Hippocampal formation (tissue), 2 donors: ENCODE data around the gene CA5A.
"Not testable (repeated sequence)": the region's sequence is repeated elsewhere in the genome, so short reads cannot be mapped to it uniquely, and the experiment has no call there.

Experiments
- DNase-seq, 2 donors: peaks; one replicate each; lab custom pipeline; 2025; lab: John Stamatoyannopoulos, UW

The CA5A gene

DNA sequence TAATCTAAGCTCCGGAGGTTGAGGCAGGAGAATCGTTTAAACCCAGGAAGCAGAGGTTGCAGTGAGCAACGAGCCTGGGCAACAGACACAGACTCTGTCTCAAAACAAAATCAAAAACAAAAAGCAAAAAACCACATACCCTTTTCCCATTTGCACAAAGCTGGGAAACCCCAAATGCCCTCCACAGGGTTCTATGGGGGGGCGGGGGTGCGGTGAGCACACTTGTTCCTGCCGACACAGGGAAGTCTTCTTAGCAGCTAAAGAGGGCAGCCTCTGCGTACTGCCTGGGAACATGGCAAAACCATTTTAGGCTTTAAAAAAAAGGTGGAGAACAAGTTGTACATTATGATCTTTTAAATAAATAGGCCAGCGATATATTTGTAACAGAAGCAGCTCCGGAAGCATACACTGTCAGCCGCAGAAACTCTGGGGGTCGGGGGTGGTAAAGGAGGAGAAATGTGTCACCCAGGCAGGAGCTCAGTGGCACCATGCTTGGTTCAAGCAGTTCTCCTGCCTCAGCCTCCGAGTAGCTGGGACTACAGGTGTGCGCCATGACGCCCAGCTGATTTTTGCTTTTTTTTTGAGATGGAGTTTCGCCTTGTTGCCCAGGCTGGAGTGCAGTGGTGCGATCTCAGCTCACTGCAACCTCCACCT is 70.3 kb downstream of the CA5A start:
- DNase-seq = not testable (repeated sequence)

DNA sequence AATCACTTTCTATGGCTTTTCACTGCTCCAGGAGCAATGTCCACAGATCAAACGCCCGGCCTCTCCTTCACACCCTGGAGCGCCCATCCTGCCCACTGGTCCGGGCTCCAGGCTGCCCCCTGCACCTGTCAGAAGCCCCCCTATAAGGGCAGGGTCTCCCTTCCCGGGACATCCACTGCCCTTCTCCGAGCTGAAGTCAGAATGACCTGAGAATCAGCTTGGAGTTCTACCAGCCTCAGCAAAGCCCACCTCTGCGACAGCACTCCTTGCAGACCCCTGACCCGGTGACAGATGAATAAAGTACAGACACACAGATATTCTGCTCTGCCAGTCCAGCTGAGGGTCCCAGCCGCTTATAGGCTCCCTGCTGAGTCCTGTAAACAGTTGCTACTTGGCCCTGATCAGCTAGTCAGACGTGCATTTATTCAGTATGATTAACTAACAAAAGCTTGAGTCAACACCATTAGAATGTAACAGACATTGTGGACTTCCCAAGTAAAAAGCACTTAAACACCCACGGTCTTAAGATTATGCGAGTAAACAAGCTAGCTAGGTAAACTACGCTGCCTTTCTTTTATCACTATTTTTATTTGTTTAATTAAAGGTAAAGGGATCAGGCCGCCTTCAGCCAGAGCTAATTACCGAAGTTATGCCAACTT is 71.9 kb downstream of the CA5A start:
- no peak for DNase-seq

DNA sequence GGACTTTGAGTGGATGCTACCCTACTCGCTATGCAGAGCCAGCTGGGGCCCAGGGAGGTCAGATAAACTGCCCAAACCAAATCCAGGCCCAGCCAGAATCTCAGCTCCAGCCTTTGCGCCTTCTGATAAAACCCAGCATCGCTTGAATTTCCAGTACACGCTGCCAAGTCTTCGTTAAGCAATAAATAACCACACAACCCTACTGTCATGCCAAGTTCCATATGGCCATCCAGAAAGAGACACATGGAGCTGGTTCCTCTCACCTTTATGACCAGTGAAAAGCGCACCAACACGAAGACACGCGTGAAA is 73.0 kb downstream of the CA5A start:
- DNase-seq = not testable (repeated sequence)

DNA sequence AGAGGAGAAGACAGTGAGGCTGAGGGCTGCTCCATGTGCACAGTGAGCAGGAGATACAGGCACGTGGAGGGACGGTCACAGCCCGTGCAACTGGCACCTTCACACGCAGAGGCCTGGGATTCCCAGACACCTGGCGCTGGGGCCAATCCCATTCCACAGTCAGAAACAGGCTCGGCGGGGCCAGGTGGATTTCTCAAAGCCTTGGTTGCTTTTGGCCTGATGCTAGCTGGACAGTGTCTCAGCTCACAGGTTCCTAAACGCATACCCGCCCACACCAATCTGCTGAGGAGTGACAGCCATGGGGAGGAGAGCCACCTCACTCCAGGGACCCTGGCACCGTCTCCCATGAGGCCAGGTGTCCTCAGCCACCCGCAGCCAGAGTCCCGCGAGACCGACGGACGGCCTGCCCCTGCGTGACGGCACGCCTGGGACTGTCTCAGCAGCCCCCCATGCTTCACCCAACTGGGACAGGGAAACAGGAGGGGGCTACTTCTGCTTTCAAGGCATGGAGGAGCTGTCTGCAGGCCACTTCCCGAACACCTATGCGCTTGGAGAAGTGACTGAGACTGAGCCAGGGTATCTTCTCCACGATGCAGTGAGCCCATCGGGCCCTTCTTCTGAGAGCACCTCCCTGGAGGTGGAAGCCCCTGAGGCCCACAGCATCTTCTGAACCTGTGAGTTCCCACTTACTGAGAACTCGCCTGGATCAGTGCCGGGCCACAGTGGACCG is 73.6 kb downstream of the CA5A start:
- not testable (repeated sequence) for DNase-seq

DNA sequence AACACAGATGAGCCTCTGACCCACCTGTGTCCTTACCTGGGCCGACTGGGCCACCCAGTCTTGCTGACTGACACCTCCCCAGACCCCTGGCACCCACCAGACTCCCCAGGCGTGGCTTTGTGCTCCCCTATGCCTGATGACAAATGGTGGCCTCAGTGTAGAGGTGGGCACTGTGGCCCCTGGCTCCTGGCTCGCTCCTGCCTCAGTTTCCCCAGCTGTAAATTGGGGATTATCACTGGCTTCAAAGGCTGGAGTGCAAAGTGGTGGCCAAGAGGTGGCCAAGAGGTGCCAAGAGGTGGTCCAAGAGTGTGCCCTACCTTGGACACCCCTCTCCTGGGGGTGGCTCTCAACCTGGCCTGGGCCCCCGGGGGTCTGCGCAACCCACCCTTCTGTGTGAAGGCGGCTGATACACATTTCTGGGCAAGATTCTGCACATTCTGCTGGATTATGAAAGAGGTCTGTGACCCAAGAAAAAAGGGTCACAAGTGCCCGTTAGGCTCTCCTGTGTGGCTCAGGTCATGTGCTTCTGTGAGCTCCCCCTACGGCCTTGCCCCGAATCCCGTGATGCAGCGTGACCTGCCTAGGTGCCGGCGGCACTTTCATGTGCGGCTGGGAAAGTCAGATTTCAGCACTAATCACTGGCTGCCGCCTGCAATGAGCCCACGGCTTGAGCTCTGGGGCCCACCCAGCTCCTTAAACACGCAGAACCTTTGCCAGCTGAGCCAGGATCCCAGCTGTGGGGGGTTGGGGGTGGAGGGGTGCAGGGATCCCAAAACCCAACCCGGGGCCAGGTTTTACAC is 74.8 kb downstream of the CA5A start:
- not testable (repeated sequence) for DNase-seq

DNA sequence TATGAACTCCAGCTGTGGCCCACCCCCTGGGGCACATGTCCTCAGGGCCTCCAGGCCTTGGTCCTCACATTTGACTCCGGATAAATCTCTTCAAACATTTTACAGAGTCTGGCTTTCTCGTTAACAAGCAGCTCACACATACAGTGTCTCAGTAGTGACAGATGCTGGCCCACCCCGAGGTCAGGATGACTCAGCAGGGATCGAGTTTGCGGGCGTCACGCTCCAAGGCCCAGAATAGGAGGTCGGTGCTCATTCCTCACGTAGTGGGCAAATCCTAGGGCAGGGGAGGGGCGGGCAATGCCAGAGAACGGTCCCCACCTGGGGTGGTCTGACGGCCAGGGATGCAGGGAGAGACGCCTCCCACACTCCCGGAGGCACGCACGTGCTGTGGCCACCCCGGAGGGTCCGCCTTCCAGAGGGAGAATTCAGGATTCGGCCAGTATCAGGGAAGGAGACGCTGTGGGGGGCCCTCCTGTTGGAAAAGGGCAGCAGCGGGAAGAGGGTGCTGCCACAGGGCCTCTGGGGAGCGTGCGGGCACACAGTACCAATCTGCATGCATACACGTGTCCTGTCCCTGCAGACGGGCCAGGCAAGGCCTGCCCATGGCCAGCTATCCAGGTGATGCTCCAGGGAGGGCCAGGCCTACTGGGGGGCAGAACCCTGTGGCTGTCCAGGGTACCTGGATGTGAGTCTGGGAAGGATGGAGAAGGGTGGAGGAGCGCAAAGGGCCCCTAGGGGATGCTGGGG is 75.6 kb downstream of the CA5A start:
- DNase-seq = no peak

DNA sequence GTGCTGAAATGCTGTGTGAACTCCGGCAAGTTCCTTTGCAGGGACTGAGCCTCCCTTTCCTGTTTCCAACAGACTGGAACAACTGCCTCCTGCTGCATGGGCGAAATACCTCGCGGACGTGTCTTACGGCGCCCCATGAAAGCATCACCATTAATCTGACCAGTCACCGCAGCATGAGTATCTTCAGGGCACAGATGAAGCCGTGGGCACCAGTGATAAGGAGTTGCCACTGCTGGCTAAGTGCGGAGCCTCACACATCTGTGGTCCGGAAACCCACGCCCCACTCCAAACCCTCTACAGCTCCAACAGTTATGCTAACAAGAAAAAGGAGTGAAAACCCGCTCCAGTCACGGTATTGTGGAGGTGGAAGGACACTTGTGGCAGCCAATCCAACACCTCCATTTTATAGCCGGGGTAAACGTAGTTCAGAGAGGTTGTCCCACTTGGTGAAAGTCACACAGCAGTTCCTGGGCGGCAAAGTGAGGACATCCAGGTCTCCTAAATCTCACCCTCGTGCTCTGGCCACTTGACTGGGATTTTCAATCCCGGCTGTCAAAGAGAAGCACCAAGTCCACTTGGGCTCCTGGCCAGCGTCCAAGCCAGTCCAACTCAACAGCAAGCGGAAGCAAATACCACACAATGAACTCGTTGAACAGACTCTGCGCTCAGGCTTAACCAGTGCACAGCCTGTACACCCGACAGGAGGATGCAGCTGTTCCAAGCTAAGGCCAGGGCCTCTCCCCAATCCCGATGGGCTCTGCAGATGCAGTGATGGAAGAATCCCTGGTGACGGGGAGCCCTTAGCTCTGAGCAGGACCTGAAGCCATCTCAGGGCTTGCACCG is 78.0 kb downstream of the CA5A start:
- DNase-seq = peak in 1 of 2 donors; percentile 36

DNA sequence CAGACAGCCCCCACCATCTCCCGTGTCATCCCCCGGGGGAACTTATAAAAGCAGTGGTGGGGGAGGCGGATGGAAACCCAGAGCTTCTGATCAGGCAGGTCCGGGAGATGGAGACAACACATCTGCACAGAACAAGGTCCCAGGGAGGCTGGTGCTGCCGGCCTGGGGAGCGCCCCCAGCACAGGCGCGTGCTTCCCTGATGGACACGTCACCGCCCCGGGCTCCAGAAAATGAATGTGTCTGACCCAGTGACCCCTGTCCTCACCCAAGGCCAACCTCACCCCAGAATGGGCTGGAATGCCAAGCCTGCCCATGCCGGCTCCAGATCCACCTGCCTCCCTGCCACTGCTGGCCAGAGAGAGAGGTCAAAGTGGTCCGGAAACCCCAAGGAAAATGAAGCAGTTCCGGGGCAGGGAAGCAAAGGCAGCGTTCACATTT is 79.5 kb downstream of the CA5A start:
- no peak for DNase-seq

DNA sequence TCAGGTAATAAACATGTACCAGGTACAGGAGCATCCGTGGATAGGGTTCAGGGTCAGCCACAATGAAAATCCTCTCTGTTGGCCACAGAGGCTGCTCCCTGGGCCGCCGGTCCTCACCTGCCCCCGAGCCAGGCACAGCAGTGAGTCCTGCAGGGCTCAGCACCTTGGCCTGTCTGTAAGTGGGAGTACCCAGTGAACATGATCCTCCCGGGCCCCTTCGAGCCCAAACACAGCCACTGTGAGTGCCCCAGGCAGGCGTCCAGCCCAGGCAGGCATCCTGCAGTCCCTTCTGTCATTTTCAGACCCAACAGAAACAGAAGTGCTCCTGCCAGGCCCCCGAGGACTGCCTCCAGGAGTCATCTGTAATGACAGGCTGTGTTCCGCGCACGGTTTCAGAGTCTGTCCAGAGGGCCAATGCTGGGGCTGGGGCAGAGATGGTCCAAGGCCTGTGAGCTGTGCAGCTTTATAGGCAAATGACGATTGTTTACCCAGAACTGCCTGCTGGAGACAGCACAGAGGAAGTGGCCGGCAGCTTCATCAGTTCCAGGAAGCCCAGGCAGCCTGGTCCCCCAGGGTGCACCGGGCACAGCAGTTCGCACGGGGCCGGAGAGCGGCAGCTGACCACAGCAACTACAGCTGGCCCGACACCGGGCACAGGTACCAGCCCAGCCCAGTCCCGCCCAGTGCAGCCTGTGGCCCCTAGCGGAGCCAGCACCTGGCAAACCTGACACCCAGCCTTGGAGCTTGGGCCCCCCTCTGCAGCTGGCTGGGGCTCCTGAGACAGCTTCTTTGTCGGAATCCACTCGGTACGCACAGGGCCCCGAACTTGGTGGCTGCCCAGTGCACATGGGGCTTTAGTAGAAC is 80.2 kb downstream of the CA5A start:
- DNase-seq = peak in 1 of 2 donors; percentile 52

DNA sequence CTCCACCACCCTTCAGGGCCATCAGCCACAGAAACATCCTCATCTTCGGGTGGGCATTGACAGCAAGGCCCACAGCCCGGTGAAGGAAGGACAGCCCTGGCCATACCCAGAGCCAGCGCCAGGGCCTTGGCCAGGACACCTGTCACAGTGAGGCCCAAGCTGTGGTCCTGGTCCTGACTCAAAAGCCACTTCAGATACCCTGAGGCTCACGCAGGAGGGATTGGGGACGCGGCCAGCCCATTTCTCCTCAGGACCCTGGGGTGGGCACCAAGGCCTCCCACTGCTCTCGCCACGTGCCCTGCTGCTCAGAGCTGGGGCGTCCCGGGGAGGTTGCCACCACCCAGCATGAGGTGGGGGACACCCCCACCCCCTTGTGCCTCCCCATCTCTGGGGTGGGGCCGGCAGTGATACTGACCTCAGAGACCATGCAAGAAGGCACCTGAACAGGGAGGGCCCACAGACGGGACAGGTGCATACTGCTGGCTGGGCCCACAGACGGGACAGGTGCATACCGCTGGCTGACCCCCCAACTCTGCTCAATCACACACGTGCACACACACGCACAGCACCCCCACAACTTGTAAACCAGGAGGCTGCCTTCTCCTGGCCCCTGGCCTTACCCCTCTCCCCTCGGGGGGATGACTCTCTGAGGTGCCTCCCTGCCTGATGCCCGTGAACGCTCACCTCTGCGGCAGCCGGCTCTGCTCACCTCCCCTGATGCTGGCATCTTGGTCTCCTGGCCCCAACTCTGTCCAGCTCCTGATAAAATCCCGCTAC is 81.2 kb downstream of the CA5A start:
- no peak for DNase-seq

DNA sequence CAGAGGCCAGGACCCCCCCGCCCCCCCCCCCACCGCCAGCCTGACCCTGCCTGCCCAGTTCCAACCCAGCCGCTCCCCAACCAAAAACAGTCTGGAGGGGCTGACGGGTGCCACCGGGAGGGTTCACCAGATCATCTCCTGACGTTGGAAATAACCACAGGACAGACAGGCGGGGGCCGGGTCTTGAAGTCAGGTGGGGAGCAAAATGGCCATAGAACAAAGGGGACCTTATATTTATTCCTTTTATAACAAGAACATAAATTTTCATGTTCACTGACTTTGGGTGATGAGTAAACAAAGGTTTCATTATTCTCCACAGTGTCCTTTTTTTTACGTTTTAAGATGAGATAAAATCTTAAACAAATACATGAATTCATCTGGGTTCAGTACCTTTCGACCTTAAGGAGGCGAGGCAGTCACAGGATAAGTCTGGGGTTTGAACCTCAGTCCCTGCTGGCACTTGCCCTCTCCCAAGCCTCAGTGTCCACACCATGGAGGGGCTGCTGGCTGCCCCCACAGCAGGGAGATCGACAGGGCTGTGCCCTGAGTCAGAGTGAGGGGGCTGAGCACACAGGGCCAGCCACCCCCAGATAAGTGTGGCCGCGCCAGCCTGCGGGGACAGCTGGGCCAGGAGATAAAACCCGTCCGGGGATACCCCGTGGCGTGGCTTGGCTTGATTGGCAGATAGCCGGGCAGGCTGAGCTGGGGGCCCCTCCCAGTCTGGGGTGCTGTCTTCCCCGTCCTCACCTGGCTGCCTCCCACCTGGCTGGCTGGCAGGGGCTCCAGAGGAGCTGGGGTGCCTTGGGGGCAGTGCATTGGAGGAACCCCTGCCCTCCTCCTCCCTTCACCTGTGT is 82.0 kb downstream of the CA5A start:
- no peak for DNase-seq

DNA sequence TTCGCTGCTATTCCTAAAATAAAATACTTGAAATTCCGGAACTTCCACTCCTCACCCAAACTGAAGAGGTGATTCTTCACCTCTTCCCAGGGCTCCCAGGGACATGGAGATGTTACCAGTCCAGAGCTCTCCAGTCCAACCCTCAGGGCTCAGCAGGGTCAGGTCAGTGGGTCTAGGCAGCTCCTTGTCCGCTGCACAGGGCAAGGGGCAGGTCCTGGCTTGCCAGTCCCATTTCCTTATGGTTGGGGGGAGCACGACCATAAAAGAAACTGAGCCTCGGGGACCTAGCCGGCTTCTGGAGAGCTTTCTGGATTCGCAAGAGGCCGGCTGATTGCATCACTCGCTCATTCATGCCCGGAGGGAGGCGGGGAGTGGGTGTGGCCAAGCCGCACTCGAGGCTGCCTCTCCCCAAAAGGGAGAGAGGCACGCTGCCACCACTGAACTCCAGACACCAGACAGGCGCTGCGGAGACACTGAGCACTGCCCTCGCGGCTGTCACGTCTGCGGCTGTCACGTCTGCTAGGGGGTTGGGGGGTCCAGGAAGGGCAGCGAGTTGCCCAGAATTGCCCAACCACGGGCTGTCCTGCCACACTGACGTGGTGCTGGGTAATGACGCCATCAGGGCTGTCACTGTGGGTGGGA is 82.8 kb downstream of the CA5A start:
- DNase-seq = peak; percentile 74 to 76

DNA sequence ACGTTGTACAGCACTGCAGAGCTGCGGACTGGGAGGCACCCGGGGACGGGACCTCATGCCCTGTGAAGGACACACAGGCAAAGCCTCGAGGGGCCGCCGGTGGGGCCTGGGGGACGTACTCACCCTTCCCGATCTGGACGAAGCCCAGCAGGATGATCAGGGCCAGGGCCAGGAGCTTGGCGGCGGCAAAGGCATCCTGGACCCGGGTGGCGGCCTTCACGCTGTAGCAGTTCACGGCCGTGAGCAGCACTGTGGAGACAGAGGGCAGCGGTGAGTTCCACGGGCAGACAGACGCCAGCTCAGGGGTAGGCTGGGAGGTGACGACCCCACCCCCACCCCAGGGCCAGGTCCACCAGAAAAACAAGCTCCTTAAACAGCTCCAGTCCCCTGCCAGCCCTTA is 84.7 kb downstream of the CA5A start:
- no peak for DNase-seq

DNA sequence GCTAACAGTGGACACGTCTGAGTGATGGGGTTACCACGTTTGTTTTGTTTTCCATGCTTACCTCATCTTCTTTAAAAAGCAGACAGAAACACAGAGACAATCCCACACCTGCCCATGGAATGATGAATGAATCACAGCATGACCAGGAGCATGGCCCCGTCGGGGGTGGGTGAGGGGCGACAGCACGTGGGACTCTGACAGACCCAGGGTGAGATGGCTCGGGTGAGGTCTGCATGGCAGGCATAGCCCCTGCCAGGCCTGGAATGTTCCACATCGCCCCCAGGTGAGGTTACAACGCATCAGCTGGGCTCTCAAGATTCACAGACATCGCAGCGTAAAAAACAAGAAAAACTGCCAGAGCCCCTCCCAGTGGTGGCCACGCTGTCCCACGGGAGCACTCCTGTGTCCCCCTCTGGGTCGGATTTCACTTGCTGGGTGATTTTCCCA is 85.2 kb downstream of the CA5A start:
- no peak for DNase-seq

DNA sequence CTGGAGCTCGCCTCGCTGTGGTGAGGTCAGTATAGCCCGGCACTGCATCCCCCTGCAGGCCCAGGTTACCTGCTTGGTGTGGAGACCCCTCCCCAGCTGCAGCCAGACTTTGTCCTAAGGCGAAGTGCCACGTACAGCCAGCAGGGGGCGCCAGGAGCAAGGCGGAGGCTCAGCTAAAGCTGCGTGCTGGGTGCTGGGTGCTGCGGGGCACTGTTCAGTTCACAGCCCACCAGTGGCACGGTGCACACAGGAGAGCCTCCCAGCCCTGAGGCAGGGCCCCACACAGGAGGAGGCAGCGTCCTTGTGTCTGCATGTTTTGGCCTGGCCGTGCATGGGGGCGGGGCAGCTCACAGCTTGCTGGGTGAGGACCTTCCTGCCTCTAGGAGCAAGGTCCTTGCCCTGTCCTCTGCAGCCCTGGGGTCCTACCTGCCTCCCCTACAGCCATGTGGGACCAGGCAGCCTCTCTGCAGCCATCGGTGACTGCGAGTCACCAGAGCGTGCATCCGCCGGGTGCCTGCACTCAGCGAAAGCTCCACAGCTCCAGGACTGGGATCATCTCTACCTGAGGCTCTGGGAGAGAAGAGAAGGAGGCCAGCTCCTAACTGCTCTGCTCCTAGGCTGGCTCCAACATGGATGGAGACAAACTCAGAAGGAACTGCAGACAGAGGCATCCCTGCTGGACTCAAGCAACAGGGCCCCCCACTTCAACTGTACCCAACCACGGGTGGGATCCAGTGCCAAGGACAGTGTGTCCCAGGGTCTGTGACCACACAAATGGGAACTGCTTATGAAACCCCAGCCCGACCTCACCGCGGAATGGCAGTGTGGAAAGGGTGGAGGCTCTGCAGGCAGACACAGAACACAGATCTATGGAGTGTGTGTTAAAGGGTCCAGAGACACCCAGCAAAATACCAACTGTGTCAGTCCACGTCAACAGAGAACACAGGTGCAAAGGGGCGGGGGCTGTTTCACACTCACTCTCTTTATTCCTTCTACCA is 86.0 kb downstream of the CA5A start:
- DNase-seq = peak in 1 of 2 donors; percentile 41

DNA sequence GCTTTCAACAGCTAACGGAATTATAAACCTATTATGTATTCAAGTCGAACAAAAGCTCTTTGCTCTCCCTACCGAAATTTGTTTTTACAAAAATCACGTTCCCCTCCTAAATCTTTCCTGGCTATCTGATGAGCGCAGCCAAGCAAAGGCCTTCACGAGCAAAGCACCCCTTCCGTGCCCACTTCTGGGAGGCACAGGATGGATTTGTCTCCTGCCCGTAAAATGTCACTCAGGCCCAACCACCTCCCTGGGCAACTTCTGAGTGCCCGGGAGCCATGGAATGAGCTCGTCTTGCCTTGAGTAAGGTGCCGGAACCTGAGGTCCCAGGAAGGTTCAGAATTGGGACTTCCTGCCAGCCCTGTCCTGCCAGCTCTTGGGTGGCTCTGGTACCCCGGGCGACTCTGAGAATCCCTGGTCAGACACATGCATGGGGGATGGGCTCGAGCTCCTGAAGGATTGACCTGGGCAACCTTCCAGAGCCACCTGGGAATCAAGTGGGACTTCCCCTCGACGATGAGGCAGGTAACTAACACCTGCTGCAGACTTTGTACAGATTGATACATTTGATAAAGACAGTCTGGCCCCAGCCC is 86.8 kb downstream of the CA5A start:
- no peak for DNase-seq
